ENCODE data around the gene PHF19. TPM values are rescaled to one million over a fixed set of nuclear protein-coding genes. Genes with fewer than 3 reads are reported as not detected.

Gene PHF19
- polyA plus RNA-seq, 1 donor (not counting 4 experiments of a cell fraction or from before 2014, with no cell fraction given): 11.7 TPM

GRCh38 chr9:120893611-120894307, 16.8 kb upstream of the PHF19 start:
- dilution Hi-C loops (cut with MboI; ENCODE audit: extremely low pct_ligation_motif_present, low sequenced_read_pairs): no loop called here
- FAIRE-seq (no peak), DNase-seq (ENCODE audit: low read depth, low spot score) (no peak)
- Histone ChIP-seq H3K27me3 (ENCODE audit: control insufficient read depth, extremely low read depth, insufficient read depth, low read length) (peaks cover 7% of the 10 kb centered on the region), H3K9me3 (ENCODE audit: control insufficient read depth, low read depth, low read length) (no peaks in the 10 kb centered on the region), H3K4me3 (ENCODE audit: control insufficient read depth in 2 of 3, extremely low read depth in 1 of 3, insufficient read depth in 2 of 3, low read depth in 1 of 3, low read length in 3 of 3) (no peak overlapping the region), H3K4me1 (ENCODE audit: control insufficient read depth, extremely low read depth, insufficient read depth, low read length) (peaks cover 15% of the 10 kb centered on the region), H4K20me1 (ENCODE audit: control insufficient read depth, extremely low read depth, insufficient read depth, low read length) (no peaks in the 10 kb centered on the region), H3K9ac (ENCODE audit: control insufficient read depth, extremely low read depth, insufficient read depth, low read length) (no peak overlapping the region), H3K9me1 (ENCODE audit: control insufficient read depth, extremely low read depth, insufficient read depth, low read length) (no peaks in the 10 kb centered on the region), H3K79me2 (ENCODE audit: control insufficient read depth, insufficient read depth, low read length) (no peaks in the 10 kb centered on the region), H3K4me2 (ENCODE audit: control insufficient read depth, extremely low read depth, insufficient read depth, low read depth, low read length) (no peak overlapping the region), H3K27ac (ENCODE audit: control insufficient read depth, insufficient read depth, low read length) (no peak overlapping the region), H2AFZ (ENCODE audit: control insufficient read depth, low read length) (no peak overlapping the region), H3K36me3 (ENCODE audit: control insufficient read depth in 2 of 2, extremely low read depth in 1 of 2, insufficient read depth in 2 of 2, low read length in 2 of 2) (no peaks in the 10 kb centered on the region)
- no peak for TF ChIP-seq CTCF (optimal IDR thresholded peaks at IDR 0.05 in 1 of 3, IDR thresholded peaks at IDR 0.05 in 1 of 3, conservative IDR thresholded peaks at IDR 0.05 in 1 of 3; ENCODE audit: extremely low read depth in 1 of 3, insufficient read depth in 2 of 3, low read length in 3 of 3)
- TF ChIP-seq EZH2 (IDR thresholded peaks at IDR 0.05; ENCODE audit: low read length): no peak

- DNase-seq (ENCODE audit: low read depth, low spot score) (no peak), FAIRE-seq (peak; percentile 71)
- Histone ChIP-seq H3K27me3 (ENCODE audit: control insufficient read depth, extremely low read depth, insufficient read depth, low read length) (peaks cover 7% of the 10 kb centered on the region), H2AFZ (ENCODE audit: control insufficient read depth, low read length) (no peak overlapping the region), H3K9ac (ENCODE audit: control insufficient read depth, extremely low read depth, insufficient read depth, low read length) (no peak overlapping the region), H3K36me3 (ENCODE audit: control insufficient read depth in 2 of 2, extremely low read depth in 1 of 2, insufficient read depth in 2 of 2, low read length in 2 of 2) (no peaks in the 10 kb centered on the region), H3K4me3 (ENCODE audit: control insufficient read depth in 2 of 3, extremely low read depth in 1 of 3, insufficient read depth in 2 of 3, low read depth in 1 of 3, low read length in 3 of 3) (no peak overlapping the region), H3K9me3 (ENCODE audit: control insufficient read depth, low read depth, low read length) (no peaks in the 10 kb centered on the region), H3K4me1 (ENCODE audit: control insufficient read depth, extremely low read depth, insufficient read depth, low read length) (peaks cover 15% of the 10 kb centered on the region), H3K27ac (ENCODE audit: control insufficient read depth, insufficient read depth, low read length) (no peak overlapping the region), H3K79me2 (ENCODE audit: control insufficient read depth, insufficient read depth, low read length) (no peaks in the 10 kb centered on the region), H3K4me2 (ENCODE audit: control insufficient read depth, extremely low read depth, insufficient read depth, low read depth, low read length) (no peak overlapping the region), H3K9me1 (ENCODE audit: control insufficient read depth, extremely low read depth, insufficient read depth, low read length) (no peaks in the 10 kb centered on the region), H4K20me1 (ENCODE audit: control insufficient read depth, extremely low read depth, insufficient read depth, low read length) (no peaks in the 10 kb centered on the region)
- dilution Hi-C loops (cut with MboI; ENCODE audit: extremely low pct_ligation_motif_present, low sequenced_read_pairs): no loop called here
- TF ChIP-seq EZH2 (IDR thresholded peaks at IDR 0.05; ENCODE audit: low read length) (no peak), CTCF (optimal IDR thresholded peaks at IDR 0.05 in 1 of 3, IDR thresholded peaks at IDR 0.05 in 1 of 3, conservative IDR thresholded peaks at IDR 0.05 in 1 of 3; ENCODE audit: extremely low read depth in 1 of 3, insufficient read depth in 2 of 3, low read length in 3 of 3) (no peak)
Measured at GRCh38 chr9:120892748-120893610, 16.0 kb upstream of the PHF19 start.
